H1 (cell line): Measurements from ENCODE around the gene NFATC1. TPM values are rescaled to one million over a fixed set of nuclear protein-coding genes. Genes with fewer than 3 reads are reported as not detected.

ENCODE experiments used
- CTCF ChIA-PET: fragments of 300-600 bp; sonication (Branson Sonifier 250); formaldehyde crosslinking; loops from one replicate; lab custom pipeline; 2021; ENCODE audit not compliant: partially characterized antibody; lab: Charles Lee
- POLR2A ChIA-PET: fragments of 300-600 bp; sonication (Branson Sonifier 250); formaldehyde crosslinking; loops from one replicate; lab custom pipeline; 2021; ENCODE audit warnings: inconsistent platforms; ENCODE audit not compliant: partially characterized antibody; lab: Charles Lee
- DNase-seq, 2 experiments: peaks; one replicate each; pipeline versions ENCODE4 v3.0.0 to v3.0.0-alpha.2; 2010 to 2022; ENCODE audit warnings: low spot score in 2 of 2, low read depth in 1 of 2, mixed read lengths in 1 of 2
- FAIRE-seq: peaks from 2 replicates; lab custom pipeline; 2011; peaks lifted over from hg19 to GRCh38; lab: Jason Lieb, UNC
- H2AFZ ChIP-seq: 2 replicates; pipeline ENCODE4 v1.8.1; 2012; ENCODE audit warnings: low read length, inconsistent platforms
- H2AK5ac ChIP-seq: 2 replicates; pipeline ENCODE4 v1.6.1; 2013; ENCODE audit warnings: low read depth, low read length
- H2BK120ac ChIP-seq: replicated peaks from 2 replicates; pipeline ENCODE3; 2013; ENCODE audit warnings: low read depth, low read length, inconsistent platforms
- H2BK12ac ChIP-seq: 2 replicates; pipeline ENCODE4 v1.6.1; 2013; ENCODE audit warnings: low read depth, low read length
- H2BK15ac ChIP-seq: 2 replicates; pipeline ENCODE4 v1.6.1; 2013; ENCODE audit warnings: low read length
- H2BK20ac ChIP-seq: 2 replicates; pipeline ENCODE4 v1.6.1; 2013; ENCODE audit warnings: low read length
- H2BK5ac ChIP-seq: 2 replicates; pipeline ENCODE4 v1.6.1; 2013; ENCODE audit warnings: low read depth, low read length
- H3K14ac ChIP-seq: 2 replicates; pipeline ENCODE4 v1.6.1; 2013; ENCODE audit warnings: inconsistent platforms; ENCODE audit not compliant: insufficient read length
- H3K18ac ChIP-seq: 2 replicates; pipeline ENCODE4 v1.6.1; 2013; ENCODE audit warnings: low read length; ENCODE audit errors: extremely low read depth
- H3K23ac ChIP-seq: 2 replicates; pipeline ENCODE4 v1.6.1; 2013; ENCODE audit warnings: inconsistent platforms; ENCODE audit not compliant: insufficient read length
- H3K23me2 ChIP-seq: 2 replicates; pipeline ENCODE4 v1.6.1; 2013; ENCODE audit warnings: low read depth, low read length
- H3K27ac ChIP-seq: 2 replicates; pipeline ENCODE4 v1.6.1; 2011; ENCODE audit warnings: low read depth, low read length, inconsistent platforms
- H3K27me3 ChIP-seq, 4 experiments: replicated peaks in 1 of 4; 1 replicate in 1 of 4; 2 replicates in 3 of 4; pipeline versions ENCODE4 v1.6.1 to v1.8.1; 2011 to 2013; ENCODE audit warnings: low read length in 3 of 4, mild to moderate bottlenecking in 3 of 4, inconsistent platforms in 2 of 4, mixed read lengths in 2 of 4, moderate library complexity in 1 of 4; ENCODE audit not compliant: control insufficient read depth in 3 of 4, insufficient read depth in 3 of 4; ENCODE audit errors: extremely low read depth in 1 of 4
- H3K36me3 ChIP-seq, 4 experiments: 2 replicates each; pipeline versions ENCODE4 v1.6.1 to v1.8.1; 2011 to 2013; ENCODE audit warnings: mild to moderate bottlenecking in 4 of 4, low read length in 3 of 4, moderate library complexity in 2 of 4, control low read depth in 1 of 4, inconsistent platforms in 1 of 4; ENCODE audit not compliant: insufficient read depth in 4 of 4, control insufficient read depth in 2 of 4
- H3K4ac ChIP-seq: replicated peaks from 2 replicates; pipeline ENCODE3; 2013; ENCODE audit warnings: low read length, low read depth, mixed read lengths, inconsistent platforms; ENCODE audit not compliant: insufficient read length
- H3K4me1 ChIP-seq, 4 experiments: replicated peaks in 1 of 4; 1 replicate in 1 of 4; 2 replicates in 3 of 4; pipeline versions ENCODE4 v1.6.1 to v1.8.1; 2011 to 2013; ENCODE audit warnings: low read length in 3 of 4, inconsistent platforms in 2 of 4, mixed read lengths in 1 of 4; ENCODE audit not compliant: insufficient read depth in 4 of 4, control insufficient read depth in 3 of 4
- H3K4me2 ChIP-seq, 2 experiments: 2 replicates each; pipeline versions ENCODE4 v1.6.1 to v1.8.1; 2011 to 2013; ENCODE audit warnings: low read depth in 2 of 2, low read length in 2 of 2, control low read depth in 1 of 2, inconsistent platforms in 1 of 2, mild to moderate bottlenecking in 1 of 2; ENCODE audit not compliant: insufficient read depth in 1 of 2
- H3K4me3 ChIP-seq, 4 experiments: fragments of 200-600, 300-600 bp in 1 of 4; sonication (generic), shearing (Covaris generic), sonication (Bioruptor Twin) in 1 of 4; 2 replicates each; pipeline versions ENCODE4 v1.5.1 to v1.8.1; 2011 to 2016; ENCODE audit warnings: low read length in 4 of 4, low read depth in 3 of 4, control low read depth in 2 of 4, inconsistent platforms in 2 of 4, mild to moderate bottlenecking in 2 of 4, mixed read lengths in 1 of 4, moderate library complexity in 1 of 4; ENCODE audit not compliant: insufficient read depth in 2 of 4; ENCODE audit errors: extremely low read depth in 1 of 4
- H3K56ac ChIP-seq: replicated peaks from 2 replicates; pipeline ENCODE3; 2013; ENCODE audit warnings: low read depth, mild to moderate bottlenecking, mixed read lengths, low read length, inconsistent platforms; ENCODE audit not compliant: insufficient read length
- H3K79me1 ChIP-seq: 2 replicates; pipeline ENCODE4 v1.6.1; 2013; ENCODE audit warnings: low read depth, low read length, control low read depth
- H3K79me2 ChIP-seq, 2 experiments: 2 replicates each; pipeline versions ENCODE4 v1.6.1 to v1.8.1; 2012 to 2013; ENCODE audit warnings: low read length in 2 of 2, mild to moderate bottlenecking in 2 of 2, inconsistent platforms in 1 of 2; ENCODE audit not compliant: insufficient read depth in 2 of 2, control insufficient read depth in 1 of 2
- H3K9ac ChIP-seq, 4 experiments: replicated peaks in 1 of 4; 1 replicate in 1 of 4; 2 replicates in 3 of 4; pipeline versions ENCODE4 v1.6.1 to v1.8.1; 2011 to 2013; ENCODE audit warnings: low read depth in 3 of 4, low read length in 3 of 4, control low read depth in 2 of 4, mild to moderate bottlenecking in 2 of 4, moderate library complexity in 2 of 4, inconsistent platforms in 1 of 4; ENCODE audit errors: extremely low read depth in 1 of 4
- H3K9me3 ChIP-seq, 2 experiments: 2 replicates each; pipeline versions ENCODE4 v1.6.1 to v1.8.1; 2012 to 2013; ENCODE audit warnings: mild to moderate bottlenecking in 2 of 2, moderate library complexity in 2 of 2, control low read depth in 1 of 2, inconsistent platforms in 1 of 2, low read depth in 1 of 2, low read length in 1 of 2, mixed read lengths in 1 of 2; ENCODE audit not compliant: insufficient read depth in 2 of 2
- H4K20me1 ChIP-seq, 2 experiments: replicated peaks in 1 of 2; 2 replicates each; pipeline versions ENCODE3 to v1.8.1; 2011 to 2013; ENCODE audit warnings: inconsistent platforms in 2 of 2, low read length in 2 of 2, mild to moderate bottlenecking in 1 of 2; ENCODE audit not compliant: insufficient read depth in 2 of 2, control insufficient read depth in 1 of 2
- H4K5ac ChIP-seq: 2 replicates; pipeline ENCODE4 v1.6.1; 2013; ENCODE audit warnings: low read length, low read depth, mixed read lengths, inconsistent platforms; ENCODE audit not compliant: insufficient read length
- H4K8ac ChIP-seq: 2 replicates; pipeline ENCODE4 v1.8.0; 2013; ENCODE audit warnings: mild to moderate bottlenecking, moderate library complexity, low read length, inconsistent platforms; ENCODE audit not compliant: insufficient read depth; ENCODE audit errors: extremely low read depth
- H4K91ac ChIP-seq: replicated peaks from 2 replicates; pipeline ENCODE3; 2013; ENCODE audit warnings: low read length, mixed read lengths, inconsistent platforms; ENCODE audit not compliant: insufficient read length
- ZNF274 ChIP-seq: IDR thresholded peaks from 2 replicates; pipeline ENCODE4 v1.7.0; 2012; ENCODE audit warnings: low read length, borderline replicate concordance; ENCODE audit errors: extremely low read depth
- WGBS, 2 experiments: shearing (Covaris generic) in 1 of 2; methylation state at CpG; one replicate each; pipeline versions ENCODE4 v1.1.6 to v1.1.7; 2013 to 2015; ENCODE audit warnings: low lambda C conversion rate in 2 of 2, mixed read lengths in 2 of 2, inconsistent platforms in 1 of 2, low coverage in 1 of 2, missing lambda C conversion rate in 1 of 2; ENCODE audit not compliant: insufficient replicate concordance in 2 of 2, insufficient coverage in 1 of 2, insufficient read length in 1 of 2; ENCODE audit errors: extremely low coverage in 1 of 2, missing lambda C conversion rate in 1 of 2; 5-methylcytosine and 5-hydroxymethylcytosine counted together
- polyA plus RNA-seq, 7 experiments: library from polyadenylated mRNA; depleted of rRNA in 3 of 7; stranded (reverse) in 5 of 7; unstranded in 2 of 7; fragments of >200 nt in 5 of 7; fragments of 200-250 nt in 2 of 7; gene quantifications; 1 replicate in 5 of 7; 2 replicates in 1 of 7; 4 replicates in 1 of 7; pipeline versions ENCODE4 v1.2.1 to v1.2.3, GENCODE V29; 2011 to 2013; ENCODE audit warnings: missing spikeins in 2 of 7, mixed read lengths in 2 of 7
- total RNA-seq: library from RNA; stranded (reverse); fragmentation: NEBNext Ultra II Directional; extraction: Animal tissue kit (Norgen Biotek cat#: 25700); gene quantifications from 2 replicates; pipeline ENCODE4 v1.2.1, GENCODE V29; 2021

Gene NFATC1
- total and polyA plus RNA-seq, 2 of the 8 experiments (the other 6 are each of a cell fraction or from before 2014, with no cell fraction given) = 2.0 to 6.6 TPM

DNA sequence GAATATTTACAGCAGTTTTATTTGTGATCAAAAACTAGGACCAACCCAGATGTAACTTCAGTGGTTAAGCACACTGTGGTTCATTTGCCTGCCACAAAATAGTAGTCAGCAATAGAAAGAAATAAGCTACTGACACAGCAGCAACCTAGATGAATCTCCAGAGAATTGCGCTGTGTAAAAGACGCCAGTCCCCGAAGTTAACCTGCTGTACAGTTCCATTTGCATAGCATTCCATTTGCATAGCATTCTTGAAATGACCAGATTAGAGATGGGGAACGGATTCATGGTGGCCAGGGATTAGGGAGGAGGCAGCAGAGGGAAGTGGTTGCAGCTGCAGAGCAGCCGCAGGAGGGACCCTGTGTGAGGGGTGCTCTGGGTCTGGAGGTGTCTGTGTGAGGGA is 39.3 kb upstream of the NFATC1 start:
- H4K20me1 ChIP-seq = peaks cover 0 to 3% of the 10 kb centered on the region in 2 experiments
- H2AK5ac ChIP-seq = no peak overlapping the region
- no peak overlapping the region for H2BK120ac ChIP-seq
- no peak overlapping the region for H3K4me3 ChIP-seq
- H3K9me3 ChIP-seq = no peaks in the 10 kb centered on the region
- FAIRE-seq (no peak), DNase-seq (no peak)
- H2BK15ac ChIP-seq = no peak overlapping the region
- no peak overlapping the region for H4K91ac ChIP-seq
- H3K27me3 ChIP-seq = no peaks in the 10 kb centered on the region
- H3K23ac ChIP-seq = no peak overlapping the region
- TF ChIP-seq ZNF274 = no peak
- no peak overlapping the region for H3K27ac ChIP-seq
- H3K9ac ChIP-seq = no peak overlapping the region
- 90% methylated on average over 5 of the region's 5 CpGs; no CpG with 5 or more reads in 1 of the 2 experiments for WGBS, 2 experiments
- no peak overlapping the region for H4K5ac ChIP-seq
- H2BK5ac ChIP-seq = no peak overlapping the region
- no peaks in the 10 kb centered on the region for H3K79me2 ChIP-seq
- H3K36me3 ChIP-seq = peaks cover 0 to 15% (median 0%) of the 10 kb centered on the region in 4 experiments; a peak in 2 of 8 replicates
- H3K56ac ChIP-seq = no peak overlapping the region
- H3K14ac ChIP-seq = no peak overlapping the region
- no peak overlapping the region for H3K4ac ChIP-seq
- H4K8ac ChIP-seq = no peak overlapping the region
- ChIA-PET CTCF (no interaction called here), POLR2A (no interaction called here)
- no peaks in the 10 kb centered on the region for H3K79me1 ChIP-seq
- no peak overlapping the region for H2BK12ac ChIP-seq
- H3K23me2 ChIP-seq = no peaks in the 10 kb centered on the region
- no peak overlapping the region for H3K18ac ChIP-seq
- H3K4me2 ChIP-seq = no peak overlapping the region
- H3K4me1 ChIP-seq = 0 out of 7 replicates have a peak, but pooled peaks cover 0 to 2% (median 0%) of the 10 kb centered on the region in 4 experiments
- no peak overlapping the region for H2AFZ ChIP-seq
- H2BK20ac ChIP-seq = no peak overlapping the region
